GM23338 (cell line): ENCODE measurements around the gene PAX2. TPM values are rescaled to one million over a fixed set of nuclear protein-coding genes. Genes with fewer than 3 reads are reported as not detected.

Experiments used
- ATAC-seq: fragments of 200-7000 bp; cut with Tn5 transposase; 3 replicates; pipeline ENCODE4 v1.9.1; 2020
- DNase-seq: peaks from one replicate; pipeline ENCODE4 v3.0.0-alpha.2; 2015; ENCODE audit warnings: low spot score
- H2AFZ ChIP-seq: fragments of 200-600 bp; sonication (generic); 2 replicates; pipeline ENCODE4 v1.8.0; 2016; ENCODE audit warnings: antibody characterized with exemption, mild to moderate bottlenecking, moderate library complexity
- H3F3A ChIP-seq: fragments of 200-600 bp; sonication (generic); replicated peaks from 2 replicates; pipeline ENCODE4 v1.8.0; 2017; ENCODE audit warnings: antibody characterized with exemption, mixed run types, low read depth
- H3K27ac ChIP-seq: fragments of 200-600 bp; sonication (generic); 2 replicates; pipeline ENCODE4 v1.6.1; 2016; ENCODE audit warnings: low read depth
- H3K27me3 ChIP-seq: fragments of 200-600 bp; sonication (generic); 2 replicates; pipeline ENCODE4 v1.8.0; 2016; ENCODE audit warnings: mild to moderate bottlenecking, mixed run types, moderate library complexity; ENCODE audit not compliant: insufficient read depth
- H3K36me3 ChIP-seq: fragments of 200-600 bp; sonication (generic); 2 replicates; pipeline ENCODE4 v1.8.0; 2016; ENCODE audit warnings: mild to moderate bottlenecking; ENCODE audit not compliant: insufficient read depth
- H3K4me1 ChIP-seq: fragments of 200-600 bp; sonication (generic); 2 replicates; pipeline ENCODE4 v1.8.0; 2016; ENCODE audit warnings: mild to moderate bottlenecking, moderate library complexity; ENCODE audit not compliant: insufficient read depth
- H3K4me2 ChIP-seq: fragments of 200-600 bp; sonication (generic); 2 replicates; pipeline ENCODE4 v1.7.1; 2017; ENCODE audit warnings: mixed run types
- H3K4me3 ChIP-seq: fragments of 200-600 bp; sonication (generic); 2 replicates; pipeline ENCODE4 v1.6.1; 2016; ENCODE audit warnings: mixed run types
- H3K79me2 ChIP-seq: fragments of 200-600 bp; sonication (generic); replicated peaks from 2 replicates; pipeline ENCODE4 v1.8.0; 2017; ENCODE audit warnings: mild to moderate bottlenecking; ENCODE audit not compliant: insufficient read depth
- H3K9me2 ChIP-seq: fragments of 200-600 bp; sonication (generic); 2 replicates; pipeline ENCODE4 v1.8.0; 2017; ENCODE audit not compliant: insufficient read depth
- H4K20me1 ChIP-seq: fragments of 200-600 bp; sonication (generic); replicated peaks from 2 replicates; pipeline ENCODE4 v1.8.0; 2017; ENCODE audit warnings: mild to moderate bottlenecking; ENCODE audit not compliant: insufficient read depth
- H3K27ac Mint-ChIP-seq: 2 replicates; pipeline ENCODE4 v1.8.0; 2020; ENCODE audit warnings: inconsistent platforms, mild to moderate bottlenecking, moderate library complexity, mixed read lengths
- H3K27me3 Mint-ChIP-seq: 3 replicates; pipeline ENCODE4 v1.8.0; 2022; ENCODE audit warnings: low read depth, mild to moderate bottlenecking, moderate library complexity, mixed read lengths, inconsistent platforms; ENCODE audit not compliant: insufficient read depth, poor library complexity
- H3K36me3 Mint-ChIP-seq: 3 replicates; pipeline ENCODE4 v1.8.0; 2021; ENCODE audit warnings: low read depth, mild to moderate bottlenecking, inconsistent platforms, moderate library complexity, mixed read lengths
- H3K4me1 Mint-ChIP-seq: 3 replicates; pipeline ENCODE4 v1.8.0; 2020; ENCODE audit warnings: mild to moderate bottlenecking, inconsistent platforms, mixed read lengths
- H3K4me3 Mint-ChIP-seq: 3 replicates; pipeline ENCODE4 v1.8.0; 2021; ENCODE audit warnings: moderate library complexity, mild to moderate bottlenecking, inconsistent platforms, mixed read lengths
- H3K9me3 Mint-ChIP-seq: 3 replicates; pipeline ENCODE4 v1.8.0; 2020; ENCODE audit warnings: moderate library complexity, mild to moderate bottlenecking, inconsistent platforms, mixed read lengths
- CREB1 ChIP-seq: fragments of 250-450 bp; sonication (Bioruptor Pico); IDR thresholded peaks from 2 replicates; pipeline ENCODE4 v1.5.0; 2020; ENCODE audit warnings: low read depth, mild to moderate bottlenecking, moderate library complexity
- EZH2 ChIP-seq: fragments of 200-600 bp; sonication (generic); IDR thresholded peaks from one replicate; pipeline ENCODE4 v1.8.0; 2017; ENCODE audit warnings: antibody characterized with exemption, mild to moderate bottlenecking, low read depth; ENCODE audit not compliant: unreplicated experiment
- EZH2phosphoT487 ChIP-seq: fragments of 200-600 bp; sonication (generic); IDR thresholded peaks from one replicate; pipeline ENCODE4 v1.8.1; 2018; ENCODE audit warnings: antibody characterized with exemption; ENCODE audit not compliant: unreplicated experiment
- JUNB ChIP-seq: IDR thresholded peaks from one replicate; pipeline ENCODE4 v1.6.1; 2016; ENCODE audit warnings: antibody characterized with exemption; ENCODE audit not compliant: unreplicated experiment
- NANOG ChIP-seq: IDR thresholded peaks from 2 replicates; pipeline ENCODE4 v1.6.1; 2016; ENCODE audit warnings: antibody characterized with exemption, borderline replicate concordance
- POLR2AphosphoS5 ChIP-seq: IDR thresholded peaks from 2 replicates; pipeline ENCODE4 v1.6.1; 2016; ENCODE audit warnings: antibody characterized with exemption, low read depth
- STAT1 ChIP-seq: IDR thresholded peaks from one replicate; pipeline ENCODE4 v1.6.1; 2016; ENCODE audit warnings: antibody characterized with exemption; ENCODE audit not compliant: unreplicated experiment
- ZNF114 ChIP-seq: fragments of 250-450 bp; sonication (Bioruptor Pico); IDR thresholded peaks from 2 replicates; pipeline ENCODE4 v1.5.0; 2020; ENCODE audit warnings: mild to moderate bottlenecking, moderate library complexity
- ZNF331 ChIP-seq: fragments of 250-450 bp; sonication (Bioruptor Pico); IDR thresholded peaks from 2 replicates; pipeline ENCODE4 v1.5.0; 2020; ENCODE audit warnings: low read depth, mild to moderate bottlenecking, moderate library complexity
- polyA plus RNA-seq: library from polyadenylated mRNA; unstranded; fragments of >200 nt; fragmentation: Nextera tagmentation; extraction: Ambion mirVana; gene quantifications from 2 replicates; pipeline ENCODE4 v1.2.1, GENCODE V29; 2016
- total RNA-seq: library from RNA; depleted of rRNA; stranded (reverse); fragments of >200 nt; shearing (Covaris generic); gene quantifications from 2 replicates; pipeline ENCODE4 v1.2.3, GENCODE V29; 2014
- TF ChIP-seq, protein P1 (sequence below): IDR thresholded peaks from one replicate; pipeline ENCODE4 v1.6.1; 2018; ENCODE audit warnings: antibody characterized with exemption; ENCODE audit not compliant: unreplicated experiment
- TF ChIP-seq, protein P2 (sequence below), 2 experiments: fragments of 200-600 bp in 1 of 2; sonication (generic) in 1 of 2; conservative IDR thresholded peaks; 2 replicates each; pipeline versions ENCODE4 v1.5.1 to v1.6.1; 2016 to 2017; ENCODE audit warnings: antibody characterized with exemption in 2 of 2, low read depth in 2 of 2, mild to moderate bottlenecking in 2 of 2, moderate library complexity in 1 of 2
- TF ChIP-seq, protein P3 (sequence below): fragments of 250-450 bp; sonication (Bioruptor Pico); IDR thresholded peaks from 2 replicates; pipeline ENCODE4 v1.5.0; 2020; ENCODE audit warnings: mild to moderate bottlenecking, moderate library complexity
- TF ChIP-seq, protein P4 (sequence below): IDR thresholded peaks from 2 replicates; pipeline ENCODE4 v1.6.1; 2016; ENCODE audit warnings: antibody characterized with exemption

The PAX2 gene
- total and polyA plus RNA-seq, 2 experiments from 2014 or later = not detected

DNA sequence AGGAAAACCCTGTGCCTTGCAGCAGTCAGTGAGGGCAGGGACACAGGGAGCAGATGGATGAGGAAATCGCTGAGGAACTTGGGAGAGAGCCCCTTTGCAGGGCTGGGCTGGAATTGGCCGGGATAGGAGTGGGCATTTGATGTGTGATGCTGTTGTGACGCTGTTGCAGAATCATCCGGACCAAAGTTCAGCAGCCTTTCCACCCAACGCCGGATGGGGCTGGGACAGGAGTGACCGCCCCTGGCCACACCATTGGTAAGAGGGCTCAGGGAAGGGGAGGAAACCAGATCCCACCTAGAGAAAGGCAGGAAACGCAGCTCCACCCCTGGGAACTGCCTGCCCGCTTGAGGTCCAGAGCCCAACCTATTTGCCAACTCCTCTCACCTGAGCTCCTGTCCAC is 33.9 kb downstream of the PAX2 start:
- no peak for TF ChIP-seq JUNB
- TF ChIP-seq POLR2AphosphoS5 = no peak
- no peak for TF ChIP-seq CREB1 (CRISPR knock-in tag)
- TF ChIP-seq, protein P1, sequence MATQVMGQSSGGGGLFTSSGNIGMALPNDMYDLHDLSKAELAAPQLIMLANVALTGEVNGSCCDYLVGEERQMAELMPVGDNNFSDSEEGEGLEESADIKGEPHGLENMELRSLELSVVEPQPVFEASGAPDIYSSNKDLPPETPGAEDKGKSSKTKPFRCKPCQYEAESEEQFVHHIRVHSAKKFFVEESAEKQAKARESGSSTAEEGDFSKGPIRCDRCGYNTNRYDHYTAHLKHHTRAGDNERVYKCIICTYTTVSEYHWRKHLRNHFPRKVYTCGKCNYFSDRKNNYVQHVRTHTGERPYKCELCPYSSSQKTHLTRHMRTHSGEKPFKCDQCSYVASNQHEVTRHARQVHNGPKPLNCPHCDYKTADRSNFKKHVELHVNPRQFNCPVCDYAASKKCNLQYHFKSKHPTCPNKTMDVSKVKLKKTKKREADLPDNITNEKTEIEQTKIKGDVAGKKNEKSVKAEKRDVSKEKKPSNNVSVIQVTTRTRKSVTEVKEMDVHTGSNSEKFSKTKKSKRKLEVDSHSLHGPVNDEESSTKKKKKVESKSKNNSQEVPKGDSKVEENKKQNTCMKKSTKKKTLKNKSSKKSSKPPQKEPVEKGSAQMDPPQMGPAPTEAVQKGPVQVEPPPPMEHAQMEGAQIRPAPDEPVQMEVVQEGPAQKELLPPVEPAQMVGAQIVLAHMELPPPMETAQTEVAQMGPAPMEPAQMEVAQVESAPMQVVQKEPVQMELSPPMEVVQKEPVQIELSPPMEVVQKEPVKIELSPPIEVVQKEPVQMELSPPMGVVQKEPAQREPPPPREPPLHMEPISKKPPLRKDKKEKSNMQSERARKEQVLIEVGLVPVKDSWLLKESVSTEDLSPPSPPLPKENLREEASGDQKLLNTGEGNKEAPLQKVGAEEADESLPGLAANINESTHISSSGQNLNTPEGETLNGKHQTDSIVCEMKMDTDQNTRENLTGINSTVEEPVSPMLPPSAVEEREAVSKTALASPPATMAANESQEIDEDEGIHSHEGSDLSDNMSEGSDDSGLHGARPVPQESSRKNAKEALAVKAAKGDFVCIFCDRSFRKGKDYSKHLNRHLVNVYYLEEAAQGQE = no peak
- TF ChIP-seq STAT1 = no peak
- TF ChIP-seq, protein P2, sequence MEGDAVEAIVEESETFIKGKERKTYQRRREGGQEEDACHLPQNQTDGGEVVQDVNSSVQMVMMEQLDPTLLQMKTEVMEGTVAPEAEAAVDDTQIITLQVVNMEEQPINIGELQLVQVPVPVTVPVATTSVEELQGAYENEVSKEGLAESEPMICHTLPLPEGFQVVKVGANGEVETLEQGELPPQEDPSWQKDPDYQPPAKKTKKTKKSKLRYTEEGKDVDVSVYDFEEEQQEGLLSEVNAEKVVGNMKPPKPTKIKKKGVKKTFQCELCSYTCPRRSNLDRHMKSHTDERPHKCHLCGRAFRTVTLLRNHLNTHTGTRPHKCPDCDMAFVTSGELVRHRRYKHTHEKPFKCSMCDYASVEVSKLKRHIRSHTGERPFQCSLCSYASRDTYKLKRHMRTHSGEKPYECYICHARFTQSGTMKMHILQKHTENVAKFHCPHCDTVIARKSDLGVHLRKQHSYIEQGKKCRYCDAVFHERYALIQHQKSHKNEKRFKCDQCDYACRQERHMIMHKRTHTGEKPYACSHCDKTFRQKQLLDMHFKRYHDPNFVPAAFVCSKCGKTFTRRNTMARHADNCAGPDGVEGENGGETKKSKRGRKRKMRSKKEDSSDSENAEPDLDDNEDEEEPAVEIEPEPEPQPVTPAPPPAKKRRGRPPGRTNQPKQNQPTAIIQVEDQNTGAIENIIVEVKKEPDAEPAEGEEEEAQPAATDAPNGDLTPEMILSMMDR (conservative IDR thresholded peaks at IDR 0.05; ENCODE audit: low read depth in 2 of 2) = no peak
- no peak for TF ChIP-seq ZNF331 (CRISPR knock-in tag)
- TF ChIP-seq, protein P3, sequence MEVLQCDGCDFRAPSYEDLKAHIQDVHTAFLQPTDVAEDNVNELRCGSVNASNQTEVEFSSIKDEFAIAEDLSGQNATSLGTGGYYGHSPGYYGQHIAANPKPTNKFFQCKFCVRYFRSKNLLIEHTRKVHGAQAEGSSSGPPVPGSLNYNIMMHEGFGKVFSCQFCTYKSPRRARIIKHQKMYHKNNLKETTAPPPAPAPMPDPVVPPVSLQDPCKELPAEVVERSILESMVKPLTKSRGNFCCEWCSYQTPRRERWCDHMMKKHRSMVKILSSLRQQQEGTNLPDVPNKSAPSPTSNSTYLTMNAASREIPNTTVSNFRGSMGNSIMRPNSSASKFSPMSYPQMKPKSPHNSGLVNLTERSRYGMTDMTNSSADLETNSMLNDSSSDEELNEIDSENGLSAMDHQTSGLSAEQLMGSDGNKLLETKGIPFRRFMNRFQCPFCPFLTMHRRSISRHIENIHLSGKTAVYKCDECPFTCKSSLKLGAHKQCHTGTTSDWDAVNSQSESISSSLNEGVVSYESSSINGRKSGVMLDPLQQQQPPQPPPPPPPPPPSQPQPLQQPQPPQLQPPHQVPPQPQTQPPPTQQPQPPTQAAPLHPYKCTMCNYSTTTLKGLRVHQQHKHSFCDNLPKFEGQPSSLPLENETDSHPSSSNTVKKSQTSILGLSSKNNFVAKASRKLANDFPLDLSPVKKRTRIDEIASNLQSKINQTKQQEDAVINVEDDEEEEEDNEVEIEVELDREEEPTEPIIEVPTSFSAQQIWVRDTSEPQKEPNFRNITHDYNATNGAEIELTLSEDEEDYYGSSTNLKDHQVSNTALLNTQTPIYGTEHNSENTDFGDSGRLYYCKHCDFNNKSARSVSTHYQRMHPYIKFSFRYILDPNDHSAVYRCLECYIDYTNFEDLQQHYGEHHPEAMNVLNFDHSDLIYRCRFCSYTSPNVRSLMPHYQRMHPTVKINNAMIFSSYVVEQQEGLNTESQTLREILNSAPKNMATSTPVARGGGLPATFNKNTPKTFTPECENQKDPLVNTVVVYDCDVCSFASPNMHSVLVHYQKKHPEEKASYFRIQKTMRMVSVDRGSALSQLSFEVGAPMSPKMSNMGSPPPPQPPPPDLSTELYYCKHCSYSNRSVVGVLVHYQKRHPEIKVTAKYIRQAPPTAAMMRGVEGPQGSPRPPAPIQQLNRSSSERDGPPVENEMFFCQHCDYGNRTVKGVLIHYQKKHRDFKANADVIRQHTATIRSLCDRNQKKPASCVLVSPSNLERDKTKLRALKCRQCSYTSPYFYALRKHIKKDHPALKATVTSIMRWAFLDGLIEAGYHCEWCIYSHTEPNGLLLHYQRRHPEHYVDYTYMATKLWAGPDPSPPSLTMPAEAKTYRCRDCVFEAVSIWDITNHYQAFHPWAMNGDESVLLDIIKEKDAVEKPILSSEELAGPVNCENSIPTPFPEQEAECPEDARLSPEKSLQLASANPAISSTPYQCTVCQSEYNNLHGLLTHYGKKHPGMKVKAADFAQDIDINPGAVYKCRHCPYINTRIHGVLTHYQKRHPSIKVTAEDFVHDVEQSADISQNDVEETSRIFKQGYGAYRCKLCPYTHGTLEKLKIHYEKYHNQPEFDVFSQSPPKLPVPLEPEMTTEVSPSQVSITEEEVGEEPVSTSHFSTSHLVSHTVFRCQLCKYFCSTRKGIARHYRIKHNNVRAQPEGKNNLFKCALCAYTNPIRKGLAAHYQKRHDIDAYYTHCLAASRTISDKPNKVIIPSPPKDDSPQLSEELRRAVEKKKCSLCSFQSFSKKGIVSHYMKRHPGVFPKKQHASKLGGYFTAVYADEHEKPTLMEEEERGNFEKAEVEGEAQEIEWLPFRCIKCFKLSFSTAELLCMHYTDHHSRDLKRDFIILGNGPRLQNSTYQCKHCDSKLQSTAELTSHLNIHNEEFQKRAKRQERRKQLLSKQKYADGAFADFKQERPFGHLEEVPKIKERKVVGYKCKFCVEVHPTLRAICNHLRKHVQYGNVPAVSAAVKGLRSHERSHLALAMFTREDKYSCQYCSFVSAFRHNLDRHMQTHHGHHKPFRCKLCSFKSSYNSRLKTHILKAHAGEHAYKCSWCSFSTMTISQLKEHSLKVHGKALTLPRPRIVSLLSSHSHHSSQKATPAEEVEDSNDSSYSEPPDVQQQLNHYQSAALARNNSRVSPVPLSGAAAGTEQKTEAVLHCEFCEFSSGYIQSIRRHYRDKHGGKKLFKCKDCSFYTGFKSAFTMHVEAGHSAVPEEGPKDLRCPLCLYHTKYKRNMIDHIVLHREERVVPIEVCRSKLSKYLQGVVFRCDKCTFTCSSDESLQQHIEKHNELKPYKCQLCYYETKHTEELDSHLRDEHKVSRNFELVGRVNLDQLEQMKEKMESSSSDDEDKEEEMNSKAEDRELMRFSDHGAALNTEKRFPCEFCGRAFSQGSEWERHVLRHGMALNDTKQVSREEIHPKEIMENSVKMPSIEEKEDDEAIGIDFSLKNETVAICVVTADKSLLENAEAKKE (CRISPR knock-in tag) = no peak
- TF ChIP-seq, protein P4, sequence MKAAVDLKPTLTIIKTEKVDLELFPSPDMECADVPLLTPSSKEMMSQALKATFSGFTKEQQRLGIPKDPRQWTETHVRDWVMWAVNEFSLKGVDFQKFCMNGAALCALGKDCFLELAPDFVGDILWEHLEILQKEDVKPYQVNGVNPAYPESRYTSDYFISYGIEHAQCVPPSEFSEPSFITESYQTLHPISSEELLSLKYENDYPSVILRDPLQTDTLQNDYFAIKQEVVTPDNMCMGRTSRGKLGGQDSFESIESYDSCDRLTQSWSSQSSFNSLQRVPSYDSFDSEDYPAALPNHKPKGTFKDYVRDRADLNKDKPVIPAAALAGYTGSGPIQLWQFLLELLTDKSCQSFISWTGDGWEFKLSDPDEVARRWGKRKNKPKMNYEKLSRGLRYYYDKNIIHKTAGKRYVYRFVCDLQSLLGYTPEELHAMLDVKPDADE = no peak
- TF ChIP-seq ZNF114 (CRISPR knock-in tag) = no peak
- TF ChIP-seq EZH2phosphoT487 = no peak
- TF ChIP-seq EZH2 = no peak
- TF ChIP-seq NANOG = no peak
- Histone ChIP-seq H3K36me3 (no peaks in the 10 kb centered on the region), H3K27me3 (no peaks in the 10 kb centered on the region), H2AFZ (no peak overlapping the region), H3K9me2 (no peaks in the 10 kb centered on the region), H4K20me1 (no peaks in the 10 kb centered on the region), H3K4me1 (peaks cover 8% of the 10 kb centered on the region), H3K27ac (no peak overlapping the region), H3K79me2 (no peaks in the 10 kb centered on the region), H3K4me3 (no peak overlapping the region), H3K4me2 (no peak overlapping the region), H3F3A (no peaks in the 10 kb centered on the region)
- DNase-seq = no peak
- no peak for ATAC-seq
- H3K4me3 Mint-ChIP-seq = no peak overlapping the region
- H3K4me1 Mint-ChIP-seq = peaks cover 25% of the 10 kb centered on the region
- no peaks in the 10 kb centered on the region; the same call in 2 of the 3 replicates for H3K36me3 Mint-ChIP-seq
- peaks cover 26% of the 10 kb centered on the region for H3K27me3 Mint-ChIP-seq
- 0 out of 3 replicates have a peak, but pooled peaks cover 3% of the 10 kb centered on the region for H3K9me3 Mint-ChIP-seq
- H3K27ac Mint-ChIP-seq = no peak overlapping the region
